ENCODE measurements around the gene POLR1E.
A peak's percentile ranks its signal among the peaks of the same experiment; 100 is the strongest.

Gene POLR1E, protein sequence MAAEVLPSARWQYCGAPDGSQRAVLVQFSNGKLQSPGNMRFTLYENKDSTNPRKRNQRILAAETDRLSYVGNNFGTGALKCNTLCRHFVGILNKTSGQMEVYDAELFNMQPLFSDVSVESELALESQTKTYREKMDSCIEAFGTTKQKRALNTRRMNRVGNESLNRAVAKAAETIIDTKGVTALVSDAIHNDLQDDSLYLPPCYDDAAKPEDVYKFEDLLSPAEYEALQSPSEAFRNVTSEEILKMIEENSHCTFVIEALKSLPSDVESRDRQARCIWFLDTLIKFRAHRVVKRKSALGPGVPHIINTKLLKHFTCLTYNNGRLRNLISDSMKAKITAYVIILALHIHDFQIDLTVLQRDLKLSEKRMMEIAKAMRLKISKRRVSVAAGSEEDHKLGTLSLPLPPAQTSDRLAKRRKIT

DNA sequence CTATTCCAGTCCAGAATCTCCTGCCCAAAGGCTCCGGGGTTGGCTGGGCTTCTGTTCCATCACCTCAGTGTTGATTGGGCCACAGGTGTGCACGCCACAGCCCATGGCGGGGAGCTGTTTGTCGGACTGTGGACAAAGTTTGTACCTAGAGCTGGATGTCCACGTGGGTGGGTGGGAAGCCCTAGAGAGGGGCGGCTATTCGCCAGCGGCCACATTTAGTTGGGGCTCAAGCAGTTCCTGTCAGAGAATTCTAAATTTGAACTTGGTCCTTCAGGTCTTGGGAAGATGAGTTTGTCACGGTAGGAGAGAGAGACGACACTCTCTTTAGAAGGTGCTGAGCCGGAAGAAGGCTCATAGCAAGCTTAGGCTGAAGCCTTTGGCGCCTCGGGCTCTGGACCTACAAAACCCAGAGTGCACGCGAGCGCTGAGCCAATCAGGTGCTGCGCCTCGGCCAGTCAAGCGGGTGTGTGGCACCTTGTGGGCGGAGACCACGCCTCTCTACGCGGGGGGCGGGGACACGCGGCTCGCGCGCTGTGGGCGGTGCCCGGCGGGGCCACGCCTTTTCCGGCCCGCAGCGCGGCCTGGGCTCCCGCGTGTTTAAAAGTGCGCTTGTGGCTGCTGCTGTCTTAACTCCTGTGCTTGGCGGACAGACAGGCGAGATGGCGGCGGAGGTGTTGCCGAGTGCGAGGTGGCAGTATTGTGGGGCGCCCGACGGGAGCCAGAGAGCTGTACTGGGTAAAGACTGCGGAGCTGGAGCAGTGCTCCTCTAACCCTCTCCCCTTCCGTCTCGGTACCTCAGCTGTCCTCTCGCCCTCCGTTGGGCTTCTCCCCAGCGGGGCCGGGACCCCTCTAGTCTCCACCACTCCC, at the start of gene POLR1E:
TSS of gene POLR1E (plus strand) at position 560 of the 867 bp plus-strand sequence. CDS start at position 660, 100 bp downstream.
- DNase-seq: peak; percentile 87

DNA sequence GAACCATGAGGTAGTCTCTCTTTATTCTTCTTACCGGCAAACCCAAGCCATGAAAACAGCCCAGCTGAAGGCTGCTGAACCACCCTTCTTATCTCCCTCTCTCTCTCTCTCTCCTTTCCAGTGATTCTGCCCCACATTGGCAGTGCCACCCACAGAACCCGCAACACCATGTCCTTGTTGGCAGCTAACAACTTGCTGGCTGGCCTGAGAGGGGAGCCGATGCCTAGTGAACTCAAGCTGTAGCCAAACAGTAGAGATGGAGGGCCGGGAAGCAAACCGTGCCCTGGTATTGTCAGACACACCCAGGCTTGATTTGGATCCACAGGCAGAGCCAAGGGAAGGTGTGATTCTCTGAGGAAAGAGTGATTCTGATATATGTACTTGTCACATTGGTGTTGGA, 49.2 kb upstream of the POLR1E start:
- DNase-seq: no peak

DNA sequence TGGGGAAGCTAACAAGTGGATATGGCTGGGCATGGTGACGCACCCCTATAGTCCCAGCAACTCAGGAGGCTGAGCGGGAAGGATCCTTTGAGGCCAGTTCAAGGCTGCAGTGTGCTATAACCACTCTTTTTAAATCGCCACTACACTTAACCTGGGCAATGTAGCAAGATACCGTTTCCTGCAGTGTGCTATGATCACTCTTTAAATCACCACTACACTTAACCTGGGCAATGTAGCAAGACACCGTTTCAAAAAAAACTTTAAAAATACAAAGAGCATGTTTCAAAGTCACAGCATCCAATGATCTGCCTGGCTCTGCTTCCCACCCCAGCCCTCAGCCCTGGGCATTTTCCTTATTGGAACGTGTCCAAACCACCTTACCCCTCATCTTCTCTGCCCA, 48.7 kb upstream of the POLR1E start:
- DNase-seq: no peak

DNA sequence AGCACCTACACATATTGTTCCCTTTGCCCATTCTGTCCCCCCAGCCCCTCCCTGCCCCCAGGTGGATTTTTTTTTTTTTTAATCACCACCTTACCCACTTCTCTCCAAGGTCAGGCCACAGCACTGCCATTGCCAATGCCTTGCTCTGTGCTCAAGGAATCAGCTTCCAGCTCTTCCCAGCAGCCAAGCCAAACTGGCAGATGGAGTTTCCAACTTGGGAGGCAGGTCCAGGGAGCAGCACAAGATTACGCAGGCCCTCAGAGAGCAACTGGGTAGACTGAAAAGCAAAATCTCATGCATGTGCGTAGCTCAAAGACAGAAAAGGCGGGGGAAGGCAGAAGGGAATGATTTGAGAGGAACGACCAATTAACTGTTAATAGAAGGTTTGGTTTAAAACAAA, 48.1 kb upstream of the POLR1E start:
- DNase-seq: no peak

DNA sequence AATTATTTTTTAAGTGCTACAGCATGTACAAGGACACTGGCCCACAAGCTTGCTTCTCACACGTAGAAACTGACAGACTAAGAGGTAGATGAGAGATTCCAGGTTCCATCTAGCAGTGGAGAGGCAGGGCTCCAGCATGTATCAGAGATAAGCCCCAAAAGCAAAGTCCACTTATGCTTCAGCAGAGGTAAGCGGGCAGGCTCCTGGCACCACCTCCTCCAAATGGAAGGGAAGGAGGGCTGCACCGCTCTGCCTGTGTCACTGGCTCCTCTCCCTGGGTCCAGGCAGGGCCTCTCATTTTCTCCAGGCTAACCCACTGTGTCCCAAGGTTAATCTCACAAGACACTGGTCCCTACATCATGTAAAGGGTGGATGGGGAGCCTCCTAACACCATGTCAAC, 47.4 kb upstream of the POLR1E start:
- no peak for DNase-seq

DNA sequence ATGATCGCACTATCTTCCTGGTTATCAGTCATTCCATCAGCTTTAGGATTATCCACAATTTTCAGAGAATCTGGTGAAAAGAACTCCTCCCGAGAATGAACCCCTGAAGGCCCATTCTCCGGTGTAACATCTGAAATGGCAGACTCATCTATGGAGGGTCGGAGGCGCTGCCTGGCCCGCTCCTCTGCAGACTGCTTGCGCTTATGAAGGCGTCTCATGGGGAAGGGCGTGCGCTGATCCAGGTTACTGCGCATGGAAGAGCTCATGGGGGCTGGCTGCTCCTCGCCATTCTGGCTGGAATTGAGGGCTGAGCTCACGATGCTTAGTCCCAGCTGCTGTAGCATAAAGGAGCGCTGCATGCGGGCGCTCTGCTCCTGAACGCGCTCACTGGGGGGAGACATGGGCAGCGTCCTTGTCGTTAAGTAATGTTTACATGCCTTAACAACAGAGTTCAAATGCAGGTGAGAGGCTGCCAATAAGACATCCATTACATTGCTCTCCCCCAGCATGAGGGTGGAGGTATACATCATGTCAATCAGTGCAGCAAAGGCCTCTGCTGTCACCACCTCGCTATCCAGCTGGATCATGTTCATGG, 43.9 kb upstream of the POLR1E start:
- no peak for DNase-seq

DNA sequence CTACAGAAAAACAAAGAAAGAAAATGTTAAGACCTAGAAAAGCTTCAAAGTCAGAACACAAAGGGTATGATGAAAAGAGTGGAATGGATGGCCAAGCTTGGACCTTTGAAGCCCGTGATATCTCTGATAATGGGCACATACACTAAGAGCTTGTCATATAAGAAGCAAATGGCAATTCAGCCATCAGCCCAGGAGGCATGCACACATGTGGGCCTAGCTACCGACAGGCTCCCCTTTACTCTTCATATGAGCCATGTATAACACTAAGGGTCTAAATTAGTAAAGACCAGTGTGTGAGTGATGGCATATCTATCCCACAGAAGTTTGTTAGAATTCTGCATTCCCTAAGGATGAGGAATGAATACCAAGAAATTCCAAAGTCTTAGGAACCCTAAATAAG, 43.2 kb upstream of the POLR1E start:
- DNase-seq: no peak

DNA sequence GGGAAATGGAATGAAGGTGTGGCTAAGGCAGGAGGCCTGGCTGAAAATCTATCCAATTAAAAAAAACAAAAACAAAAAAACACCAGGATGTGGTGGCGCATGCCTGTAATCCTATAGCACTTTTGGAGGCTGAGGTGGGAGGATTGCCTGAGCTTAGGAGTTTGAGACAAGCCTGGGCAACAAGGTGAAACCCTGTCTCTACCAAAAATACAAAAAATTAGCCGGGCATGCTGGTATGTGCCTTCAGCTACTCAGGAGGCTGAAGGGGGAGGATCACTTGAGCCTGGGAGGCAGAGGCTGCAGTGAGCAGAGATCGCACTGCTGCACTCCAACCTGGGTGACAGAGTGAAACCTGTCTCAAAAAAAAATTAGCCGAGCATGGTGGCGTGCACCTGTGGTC, 42.2 kb upstream of the POLR1E start:
- no peak for DNase-seq

DNA sequence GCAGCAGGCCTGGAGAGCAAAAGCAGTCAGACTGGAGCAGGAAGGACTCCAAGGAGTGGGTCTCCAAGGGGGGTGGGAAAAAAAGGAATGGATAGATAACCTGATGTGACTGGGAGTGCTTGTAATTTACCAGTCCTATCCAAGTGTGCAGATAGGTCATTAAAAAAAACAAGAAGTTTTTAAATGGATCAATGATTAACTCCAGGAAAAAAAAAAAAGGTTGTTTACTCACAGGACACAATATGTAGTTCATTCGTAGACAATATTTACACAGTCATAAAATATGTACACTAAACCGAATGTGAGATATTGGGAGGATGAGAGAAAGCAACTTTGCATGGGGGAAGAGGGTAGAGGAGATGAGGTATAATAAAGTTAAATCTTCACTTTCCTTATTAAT, 40.9 kb upstream of the POLR1E start:
- no peak for DNase-seq

DNA sequence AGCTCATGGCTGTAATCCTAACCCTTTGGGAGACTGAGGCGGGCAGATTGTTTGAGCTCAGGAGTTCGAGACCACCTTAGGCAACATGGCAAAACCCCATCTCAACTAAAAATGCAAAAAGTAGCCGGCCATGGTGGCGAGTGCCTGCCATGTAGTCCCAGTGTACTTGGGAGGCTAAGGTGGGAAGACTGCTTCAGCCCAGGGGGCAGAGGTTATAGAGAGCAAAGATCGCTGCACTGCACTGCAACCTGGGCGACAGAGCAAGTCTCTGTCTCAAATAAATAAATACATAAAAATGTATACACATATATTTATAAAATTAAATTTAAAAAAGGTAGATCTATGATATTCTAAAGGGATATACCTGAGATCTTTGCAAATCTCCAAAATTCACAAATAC, 39.9 kb upstream of the POLR1E start:
- no peak for DNase-seq

DNA sequence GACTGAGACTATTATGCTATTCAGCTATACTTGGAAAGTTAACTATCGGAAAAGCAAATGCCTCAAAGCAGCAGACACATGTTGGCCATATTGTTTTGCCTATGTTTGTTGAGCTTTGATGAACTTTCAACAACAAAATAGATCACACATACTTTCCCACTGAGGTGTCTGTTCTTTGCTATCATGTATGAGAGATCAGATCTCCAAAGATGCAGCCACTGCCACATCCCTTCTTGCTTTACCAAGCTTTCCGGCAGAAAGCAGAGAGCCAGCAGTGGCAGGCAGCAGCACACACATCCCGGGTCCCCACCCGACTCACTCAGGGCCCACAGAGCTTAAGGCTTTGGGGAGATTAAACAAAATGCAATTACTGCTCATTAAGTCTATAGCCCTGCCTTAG, 39.3 kb upstream of the POLR1E start:
- no peak for DNase-seq

DNA sequence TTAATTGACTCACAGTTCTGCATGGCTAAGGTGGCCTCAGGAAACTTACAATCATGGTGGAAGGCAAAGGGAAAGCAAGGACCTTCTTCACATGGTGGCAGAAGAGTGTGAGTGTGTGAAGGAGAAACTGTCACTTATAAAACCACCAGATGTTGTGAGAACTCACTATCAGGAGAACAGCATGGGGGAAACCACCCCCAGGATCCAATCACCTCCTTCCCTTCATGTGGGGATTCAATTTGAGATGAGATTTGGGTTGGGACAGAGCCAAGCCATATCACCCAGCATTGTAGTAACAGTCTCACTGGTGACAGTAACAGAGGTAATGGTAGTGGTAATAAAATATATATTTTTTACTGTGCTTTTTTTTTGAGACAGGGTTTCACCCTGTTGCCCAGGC, 38.6 kb upstream of the POLR1E start:
- no peak for DNase-seq

DNA sequence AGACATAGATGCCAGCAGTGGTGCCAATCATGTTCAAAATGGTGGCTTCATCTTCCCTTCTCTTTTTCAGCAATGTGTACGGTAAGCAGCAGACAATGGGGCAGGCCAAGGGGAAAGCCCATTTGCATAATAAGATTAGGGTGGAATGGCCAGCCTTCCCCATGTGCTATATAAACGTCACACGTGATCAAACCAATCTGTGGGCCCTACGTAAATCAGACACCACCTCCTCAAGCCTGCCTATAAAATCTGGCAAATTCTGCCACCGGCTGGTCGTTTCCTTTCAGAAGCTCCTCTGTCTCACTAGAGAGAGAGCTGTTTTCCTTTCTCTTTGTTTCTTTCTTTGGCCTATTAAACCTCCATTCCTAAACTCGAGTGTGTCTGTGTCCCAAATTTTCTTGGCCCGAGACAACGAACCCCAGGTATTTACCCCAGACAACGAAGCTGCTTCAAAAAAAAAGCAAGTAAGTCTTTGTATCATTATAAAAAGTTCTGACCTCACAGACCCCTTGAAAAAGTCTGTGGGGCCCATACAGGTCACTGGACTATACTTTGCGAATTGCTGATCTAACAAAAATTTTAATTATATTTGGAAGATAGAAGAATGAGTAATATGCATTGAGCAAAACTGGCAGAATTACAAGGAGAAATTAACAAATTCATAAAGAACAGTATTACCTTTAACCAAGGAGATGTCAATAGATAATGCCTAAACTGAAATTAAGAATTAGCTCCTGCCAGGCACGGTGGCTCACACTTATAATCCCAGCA, 35.7 kb upstream of the POLR1E start:
- DNase-seq: no peak

DNA sequence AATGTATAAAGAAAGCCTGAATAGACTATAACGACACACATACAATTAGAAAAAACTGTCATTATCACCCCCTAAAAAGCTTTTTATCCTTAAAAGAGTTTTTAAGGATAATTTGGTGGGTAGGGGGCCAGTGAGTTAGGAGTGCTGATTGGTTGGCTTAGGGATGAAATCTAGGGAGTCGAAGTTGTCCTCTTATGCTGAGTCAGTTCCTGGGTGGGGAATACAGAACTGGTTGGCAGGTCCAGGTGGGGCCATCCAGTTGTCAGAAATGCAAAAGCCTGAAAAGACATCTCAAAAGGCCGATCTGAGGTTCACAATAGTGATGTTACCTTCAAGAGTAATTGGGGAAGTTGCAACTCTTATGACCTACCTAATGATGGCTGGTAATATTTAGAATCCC, 34.1 kb upstream of the POLR1E start:
- no peak for DNase-seq

DNA sequence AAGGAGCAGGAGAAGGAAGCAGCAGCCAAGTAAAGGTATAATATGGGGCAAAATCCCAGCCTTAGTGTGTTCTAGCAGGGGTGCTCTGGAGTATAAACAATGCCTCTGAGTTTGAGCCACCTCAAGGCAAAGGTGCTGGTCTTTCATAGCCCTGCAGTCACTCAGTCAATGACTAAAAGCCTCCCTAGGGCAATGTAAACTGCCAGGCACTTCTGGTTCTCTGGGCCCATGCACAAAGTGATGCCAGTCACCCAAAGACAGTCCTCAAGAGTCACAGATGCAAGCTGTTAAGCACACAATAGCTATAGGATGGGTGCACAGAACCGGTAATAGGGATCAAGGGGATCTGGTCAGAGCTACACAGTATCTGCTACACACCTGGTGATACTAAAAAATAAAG, 33.1 kb upstream of the POLR1E start:
- no peak for DNase-seq

DNA sequence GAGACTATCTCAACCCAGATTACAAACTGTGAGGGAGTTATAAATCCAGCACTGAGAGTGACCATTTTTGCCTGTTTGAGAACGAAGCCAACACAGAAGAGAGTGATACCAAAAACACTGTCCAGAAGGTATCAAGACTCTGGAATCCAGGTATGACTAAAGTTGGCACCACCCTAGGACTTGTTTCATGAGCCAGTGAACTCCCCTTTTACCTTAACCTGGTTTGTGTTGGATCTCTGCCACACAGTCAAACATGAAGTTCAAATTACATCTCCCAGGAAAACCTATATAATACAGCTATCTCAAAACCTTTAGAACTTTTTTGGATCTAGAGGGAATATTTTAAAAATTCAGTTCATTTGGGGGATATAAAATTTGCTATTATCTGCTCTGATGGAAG, 31.9 kb upstream of the POLR1E start:
- DNase-seq: no peak

DNA sequence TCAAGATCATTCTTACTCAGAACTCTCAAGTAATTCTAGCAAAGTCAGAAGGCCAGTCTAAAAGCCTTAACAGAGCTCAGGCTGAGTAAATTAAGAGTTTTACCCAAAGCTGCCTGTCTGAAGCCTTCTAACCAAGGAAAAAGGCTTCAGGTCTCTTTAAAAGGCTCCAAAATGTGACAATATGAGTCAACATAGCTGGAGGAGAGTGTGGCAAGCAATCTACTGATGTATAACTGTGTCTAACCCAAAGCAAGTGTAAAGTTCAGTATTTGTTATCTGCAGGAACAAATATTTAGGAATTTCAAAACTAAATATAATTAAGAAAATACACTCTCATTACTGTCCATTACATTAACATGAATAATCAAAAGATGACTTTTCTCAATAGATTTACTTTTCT, 31.5 kb upstream of the POLR1E start:
- DNase-seq: no peak

DNA sequence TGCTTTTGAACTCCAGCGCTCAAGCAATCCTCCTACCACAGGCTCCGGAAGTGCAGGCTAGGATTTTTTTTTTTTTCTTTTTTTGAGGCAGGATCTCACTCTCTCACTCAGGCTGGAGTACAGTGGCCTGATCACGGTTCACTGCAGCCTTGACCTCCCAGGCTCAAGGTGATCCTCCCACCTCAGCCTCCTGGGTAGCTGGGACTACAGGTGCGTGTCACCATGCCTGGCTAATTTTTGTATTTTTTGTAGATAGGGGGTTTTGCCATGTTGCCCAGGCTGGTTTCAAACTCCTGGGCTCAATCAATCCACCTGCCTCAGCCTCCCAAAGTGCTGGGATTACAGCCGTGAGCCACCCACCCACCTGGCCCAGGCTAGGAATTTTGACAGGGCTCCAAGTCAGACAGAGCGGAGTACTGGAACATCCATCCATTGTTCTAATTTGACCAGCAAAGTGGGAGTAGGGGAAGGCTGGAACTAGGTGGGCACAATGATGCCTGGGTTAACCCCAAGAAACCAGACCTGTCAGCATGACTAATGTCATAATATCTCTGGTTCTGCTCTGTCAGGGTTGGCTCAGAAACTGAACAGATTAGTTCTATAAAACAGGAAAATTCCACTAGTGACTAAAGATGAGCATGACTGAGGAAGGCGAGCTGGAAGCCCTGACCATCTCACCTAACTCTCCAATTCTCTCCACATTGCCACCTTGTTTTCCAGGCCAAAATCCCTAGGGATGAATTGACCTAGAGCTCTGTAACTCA, 29.7 kb upstream of the POLR1E start:
- DNase-seq: no peak

DNA sequence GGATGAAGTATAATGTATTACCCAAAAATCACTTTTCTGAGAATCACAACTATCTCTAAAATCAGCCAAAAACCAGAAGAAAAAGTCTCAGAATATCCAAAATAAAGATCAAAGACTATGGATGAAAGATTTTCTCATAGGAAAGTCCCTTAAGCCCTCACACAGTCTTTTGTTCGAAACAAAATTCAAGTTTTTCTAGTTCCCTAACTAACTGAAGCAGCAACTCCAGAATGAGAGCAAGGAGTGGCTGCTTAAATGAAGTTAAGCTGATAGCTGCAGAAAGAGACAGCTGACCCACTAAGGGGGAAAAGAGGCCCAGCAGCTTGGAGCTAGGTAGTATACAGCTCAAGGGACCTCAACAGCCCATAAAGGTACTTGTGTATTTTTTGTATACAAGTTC, 28.9 kb upstream of the POLR1E start:
- no peak for DNase-seq

DNA sequence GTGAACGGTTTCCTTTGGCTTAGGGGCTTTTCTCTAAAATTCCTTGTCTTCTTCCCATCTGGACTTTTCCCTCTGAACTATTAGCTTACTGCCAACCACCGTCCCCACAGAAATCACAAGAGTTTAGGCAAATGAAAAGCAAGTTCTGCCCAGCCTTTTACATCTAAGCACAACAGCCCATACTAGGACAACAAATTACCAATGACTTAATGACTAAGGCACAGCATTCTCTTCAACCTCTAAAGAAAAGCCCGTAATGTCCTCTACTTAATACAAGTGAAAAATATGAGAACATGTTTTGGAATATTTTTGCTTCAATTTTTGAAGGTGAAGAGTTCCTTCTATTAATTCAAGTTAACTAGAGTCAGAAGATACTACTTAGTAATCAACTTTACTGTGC, 21.7 kb upstream of the POLR1E start:
- no peak for DNase-seq

DNA sequence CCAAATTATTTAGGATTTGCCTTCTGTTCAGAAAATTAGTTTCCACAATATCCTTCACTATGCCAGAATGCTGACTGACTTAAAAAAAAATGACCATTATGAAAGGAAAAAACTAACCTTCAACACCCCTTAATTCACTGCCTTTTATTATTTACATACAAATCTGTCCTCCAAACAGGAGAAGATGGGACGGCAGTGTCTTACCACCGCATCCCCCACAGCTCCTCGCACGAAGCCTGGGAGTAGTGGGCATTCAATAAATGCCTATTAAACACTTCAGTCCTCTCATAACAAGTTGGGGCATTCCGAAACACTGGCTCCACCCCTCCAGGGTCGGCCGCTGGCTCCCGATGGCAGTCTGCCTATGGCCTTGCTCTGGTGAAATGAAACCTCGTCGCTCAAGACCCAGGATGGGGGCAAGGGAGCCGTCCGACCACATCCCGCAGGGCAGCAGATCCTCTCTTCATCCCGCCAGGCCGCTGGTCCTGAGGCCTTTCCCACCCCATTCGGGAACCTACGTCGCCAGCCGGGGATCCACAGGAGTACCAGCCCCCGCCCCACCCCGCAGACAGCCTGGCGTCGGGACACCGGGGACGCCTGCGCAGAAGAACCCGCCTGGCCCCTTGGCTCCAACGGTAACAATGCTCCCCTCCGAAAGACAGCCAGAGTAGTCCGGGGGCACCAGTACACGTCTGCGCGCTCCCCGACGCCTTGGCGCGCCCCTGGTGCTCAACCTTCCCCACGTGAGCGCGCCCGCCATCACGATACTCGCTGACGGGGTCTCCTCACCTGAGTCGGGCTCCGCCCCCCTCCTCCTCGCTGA, 21.1 kb upstream of the POLR1E start:
- peak; percentile 85 for DNase-seq

Measured in NCI-H446 treated with DMSO at 0.1 percent for 48 hours (cell line).